ENCODE results near the gene MARF1.

GRCh38 chr16:15585956-15586355 lies 57.0 kb downstream of the MARF1 start:
- no peak for TF ChIP-seq POLR2A (IDR thresholded peaks at IDR 0.05)
- TF ChIP-seq, protein P1, sequence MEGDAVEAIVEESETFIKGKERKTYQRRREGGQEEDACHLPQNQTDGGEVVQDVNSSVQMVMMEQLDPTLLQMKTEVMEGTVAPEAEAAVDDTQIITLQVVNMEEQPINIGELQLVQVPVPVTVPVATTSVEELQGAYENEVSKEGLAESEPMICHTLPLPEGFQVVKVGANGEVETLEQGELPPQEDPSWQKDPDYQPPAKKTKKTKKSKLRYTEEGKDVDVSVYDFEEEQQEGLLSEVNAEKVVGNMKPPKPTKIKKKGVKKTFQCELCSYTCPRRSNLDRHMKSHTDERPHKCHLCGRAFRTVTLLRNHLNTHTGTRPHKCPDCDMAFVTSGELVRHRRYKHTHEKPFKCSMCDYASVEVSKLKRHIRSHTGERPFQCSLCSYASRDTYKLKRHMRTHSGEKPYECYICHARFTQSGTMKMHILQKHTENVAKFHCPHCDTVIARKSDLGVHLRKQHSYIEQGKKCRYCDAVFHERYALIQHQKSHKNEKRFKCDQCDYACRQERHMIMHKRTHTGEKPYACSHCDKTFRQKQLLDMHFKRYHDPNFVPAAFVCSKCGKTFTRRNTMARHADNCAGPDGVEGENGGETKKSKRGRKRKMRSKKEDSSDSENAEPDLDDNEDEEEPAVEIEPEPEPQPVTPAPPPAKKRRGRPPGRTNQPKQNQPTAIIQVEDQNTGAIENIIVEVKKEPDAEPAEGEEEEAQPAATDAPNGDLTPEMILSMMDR (IDR thresholded peaks at IDR 0.05): no peak
